Measurements from ENCODE around the gene IGSF9. TPM values are rescaled to one million over a fixed set of nuclear protein-coding genes. Genes with fewer than 3 reads are reported as not detected.

The IGSF9 gene
- total and polyA plus RNA-seq, 4 donors, result 0.14 to 21.3 (median 16.1) TPM

GRCh38 chr1:159941141-159941540, 4.3 kb downstream of the IGSF9 start:
- no peak overlapping the region for H3K9ac ChIP-seq (ENCODE audit: low read depth in 1 of 2, low read length in 2 of 2)
- no peaks in the 10 kb centered on the region for H3K27me3 ChIP-seq (ENCODE audit: control insufficient read depth in 4 of 4, insufficient read depth in 4 of 4, low read length in 3 of 4)
- no peak overlapping the region for H3K4me3 ChIP-seq (ENCODE audit: low read depth in 1 of 3, low read length in 3 of 3)
- H3K9me3 ChIP-seq (ENCODE audit: control insufficient read depth in 4 of 4, low read length in 3 of 4), result no peaks in the 10 kb centered on the region
- no peak for DNase-seq (ENCODE audit: low spot score)
- peaks cover 12 to 55% (median 37%) of the 10 kb centered on the region in 4 donors for H3K4me1 ChIP-seq (ENCODE audit: control insufficient read depth in 4 of 4, insufficient read depth in 4 of 4, low read length in 3 of 4)
- H3K27ac ChIP-seq (ENCODE audit: low read depth in 1 of 2, low read length in 2 of 2), result no peak overlapping the region
- H3K36me3 ChIP-seq (ENCODE audit: control insufficient read depth in 4 of 4, insufficient read depth in 3 of 4, low read depth in 1 of 4, low read length in 3 of 4), result no peaks in the 10 kb centered on the region
- 92% methylated on average over 5 of the region's 5 CpGs for WGBS
- no peak for TF ChIP-seq JUND (IDR thresholded peaks at IDR 0.05)

- no peak for DNase-seq (ENCODE audit: low spot score)
- H3K4me3 ChIP-seq (ENCODE audit: low read depth in 1 of 3, low read length in 3 of 3), result no peak overlapping the region
- TF ChIP-seq RXRA (IDR thresholded peaks at IDR 0.05) (no peak), EGR1 (IDR thresholded peaks at IDR 0.05; ENCODE audit: low read depth in 2 of 2) (no peak), FOXA2 (IDR thresholded peaks at IDR 0.05) (no peak), ZBTB33 (IDR thresholded peaks at IDR 0.05) (no peak), NR2F2 (IDR thresholded peaks at IDR 0.05) (no peak), HNF4A (conservative IDR thresholded peaks at IDR 0.05) (no peak), REST (IDR thresholded peaks at IDR 0.05) (no peak), HNF4G (IDR thresholded peaks at IDR 0.05) (no peak), JUND (IDR thresholded peaks at IDR 0.05) (no peak), FOXA1 (IDR thresholded peaks at IDR 0.05) (no peak), YY1 (IDR thresholded peaks at IDR 0.05) (no peak), CTCF (IDR thresholded peaks at IDR 0.05; ENCODE audit: low read depth, low read length, missing input control) (no peak), ATF3 (IDR thresholded peaks at IDR 0.05) (no peak), SP1 (IDR thresholded peaks at IDR 0.05) (no peak), GABPA (IDR thresholded peaks at IDR 0.05 in 1 of 2, conservative IDR thresholded peaks at IDR 0.05 in 1 of 2) (no peak), MAX (IDR thresholded peaks at IDR 0.05) (no peak), RAD21 (IDR thresholded peaks at IDR 0.05) (no peak)
- no peak overlapping the region for H3K27ac ChIP-seq (ENCODE audit: low read depth in 1 of 2, low read length in 2 of 2)
- peaks cover 12 to 46% (median 31%) of the 10 kb centered on the region in 4 donors for H3K4me1 ChIP-seq (ENCODE audit: control insufficient read depth in 4 of 4, insufficient read depth in 4 of 4, low read length in 3 of 4)
- 97% methylated on average over 11 of the region's 11 CpGs for WGBS
- no peaks in the 10 kb centered on the region for H3K9me3 ChIP-seq (ENCODE audit: control insufficient read depth in 4 of 4, low read length in 3 of 4)
- H3K9ac ChIP-seq (ENCODE audit: low read depth in 1 of 2, low read length in 2 of 2), result no peak overlapping the region
- H3K27me3 ChIP-seq (ENCODE audit: control insufficient read depth in 4 of 4, insufficient read depth in 4 of 4, low read length in 3 of 4), result no peaks in the 10 kb centered on the region
- no peaks in the 10 kb centered on the region for H3K36me3 ChIP-seq (ENCODE audit: control insufficient read depth in 4 of 4, insufficient read depth in 3 of 4, low read depth in 1 of 4, low read length in 3 of 4)
Observed at GRCh38 chr1:159940006-159940620, 5.3 kb downstream of the IGSF9 start.
